Common myeloid progenitor, CD34-positive (primary cell): ENCODE data around the gene ASXL1.

Source experiments
- CTCF ChIA-PET: fragments of 350-600 bp; sonication (Branson Sonifier 250); formaldehyde crosslinking; loops from one replicate; lab custom pipeline; 2021; ENCODE audit warnings: antibody characterized with exemption; lab: Charles Lee
- POLR2A ChIA-PET: fragments of 350-600 bp; sonication (Branson Sonifier 250); formaldehyde crosslinking; loops from one replicate; lab custom pipeline; 2021; ENCODE audit warnings: antibody characterized with exemption; lab: Charles Lee
- DNase-seq, 3 donors: peaks; one replicate each; pipeline versions ENCODE4 v3.0.0 to v3.0.0-alpha.2; 2013
- H3K27ac ChIP-seq, 2 experiments: 1 replicate in 1 of 2; 2 replicates in 1 of 2; pipeline ENCODE4 v1.7.0; 2013; ENCODE audit warnings: inconsistent platforms in 2 of 2, low read length in 2 of 2, mild to moderate bottlenecking in 2 of 2, low read depth in 1 of 2, moderate library complexity in 1 of 2; ENCODE audit not compliant: severe bottlenecking in 2 of 2, insufficient read depth in 1 of 2, poor library complexity in 1 of 2
- H3K27me3 ChIP-seq, 5 experiments: replicated peaks in 2 of 5; 1 replicate in 3 of 5; 2 replicates in 2 of 5; pipeline versions ENCODE4 v1.6.1 to v1.7.0; 2013; ENCODE audit warnings: low read length in 4 of 5, mild to moderate bottlenecking in 2 of 5, moderate library complexity in 2 of 5, inconsistent platforms in 1 of 5; ENCODE audit not compliant: insufficient read depth in 5 of 5, control insufficient read depth in 4 of 5
- H3K36me3 ChIP-seq, 4 experiments: 1 replicate in 2 of 4; 2 replicates in 2 of 4; pipeline versions ENCODE4 v1.6.1 to v1.7.0; 2013; ENCODE audit warnings: low read length in 3 of 4, control low read depth in 1 of 4, mild to moderate bottlenecking in 1 of 4; ENCODE audit not compliant: control insufficient read depth in 4 of 4, insufficient read depth in 4 of 4
- H3K4me1 ChIP-seq, 4 experiments: 1 replicate in 3 of 4; 2 replicates in 1 of 4; pipeline versions ENCODE4 v1.6.1 to v1.7.1; 2013; ENCODE audit warnings: low read length in 3 of 4, mild to moderate bottlenecking in 3 of 4, control low read depth in 1 of 4, inconsistent platforms in 1 of 4, moderate library complexity in 1 of 4; ENCODE audit not compliant: control insufficient read depth in 4 of 4, insufficient read depth in 4 of 4; ENCODE audit errors: control extremely low read depth in 1 of 4
- H3K4me3 ChIP-seq, 7 experiments: 1 replicate in 4 of 7; 2 replicates in 3 of 7; pipeline versions ENCODE4 v1.5.1 to v1.7.0; 2013; ENCODE audit warnings: mild to moderate bottlenecking in 7 of 7, low read length in 6 of 7, moderate library complexity in 6 of 7, inconsistent platforms in 2 of 7, low read depth in 2 of 7, control low read depth in 1 of 7; ENCODE audit not compliant: insufficient read depth in 4 of 7, control insufficient read depth in 1 of 7; ENCODE audit errors: extremely low read depth in 1 of 7
- H3K9me3 ChIP-seq, 5 experiments: 1 replicate in 4 of 5; 2 replicates in 1 of 5; pipeline versions ENCODE4 v1.6.1 to v1.7.1; 2013; ENCODE audit warnings: low read length in 4 of 5, mild to moderate bottlenecking in 2 of 5, inconsistent platforms in 1 of 5, low read depth in 1 of 5, moderate library complexity in 1 of 5; ENCODE audit not compliant: control insufficient read depth in 4 of 5, insufficient read depth in 2 of 5; ENCODE audit errors: control extremely low read depth in 1 of 5
- WGBS: methylation state at CpG from one replicate; pipeline ENCODE4 v1.1.5; 2013; ENCODE audit not compliant: insufficient coverage; 5-methylcytosine and 5-hydroxymethylcytosine counted together

Gene ASXL1

GRCh38 chr20:32434434-32434833 lies 76.3 kb downstream of the ASXL1 start:
- 95% methylated on average over 15 of the region's 19 CpGs for WGBS
- POLR2A ChIA-PET: no interaction called here
- Histone ChIP-seq H3K9me3 (no peaks in the 10 kb centered on the region), H3K4me3 (no peak overlapping the region), H3K36me3 (peaks cover 39 to 100% (median 83%) of the 10 kb centered on the region in 4 experiments), H3K27ac (no peak overlapping the region), H3K4me1 (peaks cover 0 to 9% (median 0%) of the 10 kb centered on the region in 4 experiments), H3K27me3 (no peaks in the 10 kb centered on the region)
- DNase-seq: no peak
- CTCF ChIA-PET: interaction anchor here (0.7 to 3.0 kb wide), 2 partner anchors 14 to 84 kb away, joined by 3 to 11 read pairs; no protein-coding TSS in a partner anchor

DNA sequence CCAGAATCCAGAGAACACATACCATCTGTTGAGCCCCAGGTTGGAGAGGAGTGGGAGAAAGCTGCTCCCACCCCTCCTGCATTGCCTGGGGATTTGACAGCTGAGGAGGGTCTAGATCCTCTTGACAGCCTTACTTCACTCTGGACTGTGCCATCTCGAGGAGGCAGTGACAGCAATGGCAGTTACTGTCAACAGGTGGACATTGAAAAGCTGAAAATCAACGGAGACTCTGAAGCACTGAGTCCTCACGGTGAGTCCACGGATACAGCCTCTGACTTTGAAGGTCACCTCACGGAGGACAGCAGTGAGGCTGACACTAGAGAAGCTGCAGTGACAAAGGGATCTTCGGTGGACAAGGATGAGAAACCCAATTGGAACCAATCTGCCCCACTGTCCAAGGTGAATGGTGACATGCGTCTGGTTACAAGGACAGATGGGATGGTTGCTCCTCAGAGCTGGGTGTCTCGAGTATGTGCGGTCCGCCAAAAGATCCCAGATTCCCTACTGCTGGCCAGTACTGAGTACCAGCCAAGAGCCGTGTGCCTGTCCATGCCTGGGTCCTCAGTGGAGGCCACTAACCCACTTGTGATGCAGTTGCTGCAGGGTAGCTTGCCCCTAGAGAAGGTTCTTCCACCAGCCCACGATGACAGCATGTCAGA lies 77.4 kb downstream of the ASXL1 start:
- CTCF ChIA-PET: interaction anchor here (0.9 to 3.0 kb wide), 3 partner anchors 13 to 98 kb away, joined by 3 to 11 read pairs (median 4); no protein-coding TSS in a partner anchor
- POLR2A ChIA-PET: no interaction called here
- DNase-seq: no peak
- Histone ChIP-seq H3K9me3 (no peaks in the 10 kb centered on the region), H3K4me3 (no peak overlapping the region), H3K27me3 (no peaks in the 10 kb centered on the region), H3K27ac (no peak overlapping the region), H3K36me3 (peaks cover 41 to 95% (median 80%) of the 10 kb centered on the region in 4 experiments), H3K4me1 (peaks cover 0 to 9% (median 0%) of the 10 kb centered on the region in 4 experiments)
- 97% methylated on average over 12 of the region's 12 CpGs for WGBS

GRCh38 chr20:32436142-32436861 lies 78.2 kb downstream of the ASXL1 start:
- no peaks in the 10 kb centered on the region for H3K27me3 ChIP-seq
- H3K4me1 ChIP-seq: peaks cover 0 to 9% (median 0%) of the 10 kb centered on the region in 4 experiments
- 98% methylated on average over 11 of the region's 11 CpGs for WGBS
- no peak overlapping the region for H3K4me3 ChIP-seq
- CTCF ChIA-PET: interaction anchor here (0.9 to 3.0 kb wide), 7 partner anchors 8 to 217 kb away, joined by 3 to 11 read pairs (median 4); no protein-coding TSS in a partner anchor
- POLR2A ChIA-PET: no interaction called here
- no peak overlapping the region for H3K27ac ChIP-seq
- no peaks in the 10 kb centered on the region for H3K9me3 ChIP-seq
- peaks cover 39 to 94% (median 76%) of the 10 kb centered on the region in 4 experiments for H3K36me3 ChIP-seq
- no peak for DNase-seq

DNA sequence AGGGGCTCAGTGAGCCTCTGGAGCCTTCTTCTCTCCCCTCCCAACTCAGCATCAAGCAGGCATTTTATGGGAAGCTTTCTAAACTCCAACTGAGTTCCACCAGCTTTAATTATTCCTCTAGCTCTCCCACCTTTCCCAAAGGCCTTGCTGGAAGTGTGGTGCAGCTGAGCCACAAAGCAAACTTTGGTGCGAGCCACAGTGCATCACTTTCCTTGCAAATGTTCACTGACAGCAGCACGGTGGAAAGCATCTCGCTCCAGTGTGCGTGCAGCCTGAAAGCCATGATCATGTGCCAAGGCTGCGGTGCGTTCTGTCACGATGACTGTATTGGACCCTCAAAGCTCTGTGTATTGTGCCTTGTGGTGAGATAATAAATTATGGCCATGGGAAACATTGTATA lies 78.8 kb downstream of the ASXL1 start:
- H3K4me1 ChIP-seq: peaks cover 0 to 9% (median 0%) of the 10 kb centered on the region in 4 experiments
- ChIA-PET CTCF (interaction anchor here (0.6 to 3.0 kb wide), 9 partner anchors 9 to 216 kb away, joined by 3 to 11 read pairs (median 4); no protein-coding TSS in a partner anchor), POLR2A (no interaction called here)
- H3K27ac ChIP-seq: no peak overlapping the region
- H3K9me3 ChIP-seq: no peaks in the 10 kb centered on the region
- DNase-seq: no peak
- WGBS: 95% methylated on average over 7 of the region's 7 CpGs
- no peaks in the 10 kb centered on the region for H3K27me3 ChIP-seq
- no peak overlapping the region for H3K4me3 ChIP-seq
- H3K36me3 ChIP-seq: peaks cover 34 to 93% (median 74%) of the 10 kb centered on the region in 4 experiments

- ChIA-PET POLR2A (no interaction called here), CTCF (interaction anchor here (0.6 to 2.0 kb wide), 8 partner anchors 10 to 216 kb away, joined by 3 to 7 read pairs (median 4); no protein-coding TSS in a partner anchor)
- no peak overlapping the region for H3K27ac ChIP-seq
- peaks cover 0 to 9% (median 0%) of the 10 kb centered on the region in 4 experiments for H3K4me1 ChIP-seq
- H3K27me3 ChIP-seq: no peaks in the 10 kb centered on the region
- 93% methylated on average over 2 of the region's 5 CpGs for WGBS
- H3K9me3 ChIP-seq: no peaks in the 10 kb centered on the region
- peak in 2 of 3 donors; percentile 36 to 44 for DNase-seq
- no peak overlapping the region for H3K4me3 ChIP-seq
- H3K36me3 ChIP-seq: peaks cover 30 to 90% (median 70%) of the 10 kb centered on the region in 4 experiments
Measured at GRCh38 chr20:32437391-32438074, 79.4 kb downstream of the ASXL1 start.

DNA sequence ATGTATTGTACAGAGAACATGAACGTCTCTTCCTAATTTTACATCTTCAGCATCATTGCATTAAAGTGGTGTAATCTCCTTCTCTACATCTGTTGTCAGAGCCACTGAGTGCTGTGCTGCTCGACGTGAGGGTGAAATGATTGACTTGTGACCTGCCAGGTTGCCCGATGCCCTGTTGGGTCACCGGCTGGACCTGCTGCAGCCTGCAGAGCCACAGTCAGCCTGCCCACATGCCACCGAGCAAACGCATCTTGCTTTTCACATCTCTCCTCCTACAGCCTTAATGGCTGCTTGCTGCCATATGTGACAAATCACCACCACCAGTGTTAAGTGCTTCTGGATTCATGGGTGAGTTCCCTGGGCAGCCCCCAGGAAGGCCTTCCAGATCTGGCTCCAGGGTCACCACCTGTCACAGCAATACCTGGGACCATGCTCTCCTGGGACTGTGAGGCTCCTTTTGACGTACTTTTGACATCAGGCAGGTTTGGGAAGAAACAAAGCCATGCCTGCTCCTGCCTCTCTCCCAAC lies 80.3 kb downstream of the ASXL1 start:
- DNase-seq: no peak
- Histone ChIP-seq H3K4me1 (peaks cover 0 to 9% (median 0%) of the 10 kb centered on the region in 4 experiments), H3K27ac (no peak overlapping the region), H3K27me3 (no peaks in the 10 kb centered on the region), H3K36me3 (peaks cover 23 to 87% (median 68%) of the 10 kb centered on the region in 4 experiments), H3K4me3 (no peak overlapping the region), H3K9me3 (no peaks in the 10 kb centered on the region)
- WGBS: 93% methylated on average over 6 of the region's 8 CpGs
- ChIA-PET CTCF (interaction anchor here (0.8 to 2.0 kb wide), 4 partner anchors 9 to 84 kb away, joined by 3 to 7 read pairs (median 4); no protein-coding TSS in a partner anchor), POLR2A (no interaction called here)
